Measurements from ENCODE around the gene DLX1. TPM values are rescaled to one million over a fixed set of nuclear protein-coding genes. Genes with fewer than 3 reads are reported as not detected.

The DLX1 gene
- total and polyA plus RNA-seq, 2 experiments from 2014 or later: not detected

GRCh38 chr2:172082944-172083627 lies 2.2 kb upstream of the DLX1 start:
- Histone ChIP-seq H3K27ac (no peak overlapping the region), H3K9me3 (ENCODE audit: low read depth) (no peaks in the 10 kb centered on the region), H3K4me3 (no peak overlapping the region), H3K27me3 (peaks cover 100% of the 10 kb centered on the region), H3K36me3 (no peaks in the 10 kb centered on the region), H3K4me1 (ENCODE audit: low read depth) (no peaks in the 10 kb centered on the region)
- no peak for DNase-seq (ENCODE audit: low read depth in 1 of 2, low spot score in 1 of 2)
- no peak for TF ChIP-seq CTCF (IDR thresholded peaks at IDR 0.05; ENCODE audit: low read depth, low read length)

GRCh38 chr2:172083628-172084394 lies 1.5 kb upstream of the DLX1 start:
- no peak overlapping the region for H3K27ac ChIP-seq
- no peaks in the 10 kb centered on the region for H3K4me1 ChIP-seq (ENCODE audit: low read depth)
- DNase-seq (ENCODE audit: low read depth in 1 of 2, low spot score in 1 of 2): no peak
- TF ChIP-seq CTCF (IDR thresholded peaks at IDR 0.05; ENCODE audit: low read depth, low read length): no peak
- no peaks in the 10 kb centered on the region for H3K9me3 ChIP-seq (ENCODE audit: low read depth)
- no peak overlapping the region for H3K4me3 ChIP-seq
- no peaks in the 10 kb centered on the region for H3K36me3 ChIP-seq
- peaks cover 100% of the 10 kb centered on the region for H3K27me3 ChIP-seq

GRCh38 chr2:172084395-172084644 lies 987 bp upstream of the DLX1 start:
- TF ChIP-seq CTCF (IDR thresholded peaks at IDR 0.05; ENCODE audit: low read depth, low read length): no peak
- Histone ChIP-seq H3K27me3 (peaks cover 100% of the 10 kb centered on the region), H3K36me3 (no peaks in the 10 kb centered on the region), H3K4me1 (ENCODE audit: low read depth) (no peaks in the 10 kb centered on the region), H3K4me3 (peak overlapping the region; percentile 17), H3K9me3 (ENCODE audit: low read depth) (no peaks in the 10 kb centered on the region), H3K27ac (no peak overlapping the region)
- DNase-seq (ENCODE audit: low read depth in 1 of 2, low spot score in 1 of 2): no peak

- Histone ChIP-seq H3K36me3 (no peaks in the 10 kb centered on the region), H3K9me3 (ENCODE audit: low read depth) (no peaks in the 10 kb centered on the region), H3K27ac (no peak overlapping the region), H3K4me1 (ENCODE audit: low read depth) (no peaks in the 10 kb centered on the region), H3K27me3 (peaks cover 100% of the 10 kb centered on the region), H3K4me3 (peak overlapping the region; percentile 17)
- TF ChIP-seq CTCF (IDR thresholded peaks at IDR 0.05; ENCODE audit: low read depth, low read length): no peak
- DNase-seq (ENCODE audit: low read depth in 1 of 2, low spot score in 1 of 2): peak; percentile 90 to 95
These were observed 455 bp upstream of the DLX1 start for GRCh38 chr2:172084645-172085459.

GRCh38 chr2:172086241-172087206 lies 1.2 kb downstream of the DLX1 start:
- no peaks in the 10 kb centered on the region for H3K4me1 ChIP-seq (ENCODE audit: low read depth)
- no peaks in the 10 kb centered on the region for H3K9me3 ChIP-seq (ENCODE audit: low read depth)
- no peak overlapping the region for H3K4me3 ChIP-seq
- no peak overlapping the region for H3K27ac ChIP-seq
- H3K36me3 ChIP-seq: no peaks in the 10 kb centered on the region
- DNase-seq (ENCODE audit: low read depth in 1 of 2, low spot score in 1 of 2): peak in 1 of 2 donors; percentile 59
- H3K27me3 ChIP-seq: peaks cover 100% of the 10 kb centered on the region
- no peak for TF ChIP-seq CTCF (IDR thresholded peaks at IDR 0.05; ENCODE audit: low read depth, low read length)

All from cardiac muscle cell (in vitro differentiated cells and primary cell).